ENCODE measurements around the gene LRRC34.
A peak's percentile ranks its signal among the peaks of the same experiment; 100 is the strongest.

Gene LRRC34

DNA sequence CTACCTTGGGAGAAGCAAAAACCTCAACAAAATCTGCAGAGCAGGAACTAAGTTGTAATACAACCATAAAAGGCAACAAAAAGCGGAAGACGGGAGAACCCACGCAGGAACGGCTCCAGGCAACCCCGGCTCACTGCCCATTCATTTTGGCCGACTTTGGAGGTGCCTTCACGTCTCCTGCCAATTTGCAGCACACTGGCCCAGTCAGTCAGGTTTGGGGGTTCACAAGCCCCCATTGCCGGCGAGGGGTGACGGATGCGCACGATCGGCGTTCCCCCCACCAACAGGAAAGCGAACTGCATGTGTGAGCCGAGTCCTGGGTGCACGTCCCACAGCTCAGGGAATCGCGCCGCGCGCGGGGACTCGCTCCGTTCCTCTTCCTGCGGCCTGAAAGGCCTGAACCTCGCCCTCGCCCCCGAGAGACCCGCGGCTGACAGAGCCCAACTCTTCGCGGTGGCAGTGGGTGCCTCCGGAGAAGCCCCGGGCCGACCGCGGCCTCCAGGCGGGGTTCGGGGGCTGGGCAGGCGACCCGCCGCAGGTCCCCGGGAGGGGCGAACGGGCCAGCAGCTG, 48.3 kb downstream of the LRRC34 start:
- DNase-seq = peak; percentile 53 to 74

DNA sequence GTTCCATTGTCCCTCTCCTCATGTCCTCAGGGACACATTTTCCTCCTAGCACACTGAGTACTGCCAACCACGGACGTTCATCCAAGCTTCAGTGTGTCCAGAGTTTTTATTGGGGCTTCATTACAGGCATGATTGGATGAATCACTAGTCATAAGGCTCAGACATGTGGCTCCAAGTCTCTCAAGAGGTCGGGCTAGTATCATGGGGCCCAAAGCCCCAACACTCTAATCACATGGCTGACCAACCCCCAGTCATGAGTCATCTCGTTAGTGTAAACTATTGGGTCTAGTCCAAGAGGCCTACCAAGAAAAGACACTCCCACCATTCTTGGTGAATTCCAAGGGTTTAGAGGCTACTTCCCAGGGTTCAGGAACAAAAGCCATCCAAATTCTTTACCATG, 52.2 kb downstream of the LRRC34 start:
- DNase-seq = no peak

DNA sequence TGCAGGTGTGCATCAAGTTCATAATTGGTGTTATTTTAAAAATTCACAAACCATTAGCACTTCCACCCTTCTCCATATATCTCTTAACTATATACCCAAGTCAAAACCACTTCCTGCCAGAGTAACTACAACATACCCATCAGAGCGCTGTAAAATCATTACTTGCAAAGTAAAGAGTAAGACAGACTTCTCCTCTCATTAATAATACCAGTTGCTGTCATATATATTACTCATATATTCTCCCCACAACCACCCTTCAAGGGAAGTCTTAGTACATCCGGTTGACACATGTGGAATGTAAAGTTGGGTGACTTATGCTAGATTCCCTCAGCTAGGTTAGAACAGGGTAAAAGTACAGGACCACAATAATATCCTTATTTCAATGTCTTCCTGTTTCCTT, 53.4 kb downstream of the LRRC34 start:
- DNase-seq = no peak

DNA sequence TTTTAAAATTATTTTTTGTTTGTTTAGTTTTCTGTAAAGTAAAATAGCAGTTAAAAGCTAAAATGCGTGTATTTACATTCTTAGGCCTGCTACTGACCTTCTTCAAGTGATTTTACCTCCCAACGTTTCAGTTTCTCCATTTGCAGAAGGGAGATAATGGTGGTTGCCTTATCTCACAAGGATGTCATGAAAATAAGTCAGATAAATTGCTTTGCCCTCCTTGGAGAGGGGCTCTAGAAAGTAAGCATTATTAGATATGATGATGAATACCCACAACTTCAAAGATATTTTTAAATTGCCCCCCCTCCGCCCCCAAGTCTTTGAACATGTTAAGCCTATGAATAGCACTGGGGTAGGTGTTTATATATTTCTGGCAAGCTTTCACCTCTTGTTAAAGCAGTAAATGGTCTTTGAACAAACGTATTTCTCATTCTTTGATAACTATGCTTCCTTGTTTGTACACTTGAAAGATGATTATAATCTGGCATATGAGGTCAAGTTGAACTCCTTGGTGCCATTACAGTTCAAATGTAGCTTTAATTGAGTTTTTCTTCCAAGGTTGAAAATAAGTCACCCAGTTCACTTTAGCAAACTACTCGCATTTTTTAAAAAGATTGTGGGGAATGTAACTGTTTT, 54.2 kb downstream of the LRRC34 start:
- DNase-seq = no peak

DNA sequence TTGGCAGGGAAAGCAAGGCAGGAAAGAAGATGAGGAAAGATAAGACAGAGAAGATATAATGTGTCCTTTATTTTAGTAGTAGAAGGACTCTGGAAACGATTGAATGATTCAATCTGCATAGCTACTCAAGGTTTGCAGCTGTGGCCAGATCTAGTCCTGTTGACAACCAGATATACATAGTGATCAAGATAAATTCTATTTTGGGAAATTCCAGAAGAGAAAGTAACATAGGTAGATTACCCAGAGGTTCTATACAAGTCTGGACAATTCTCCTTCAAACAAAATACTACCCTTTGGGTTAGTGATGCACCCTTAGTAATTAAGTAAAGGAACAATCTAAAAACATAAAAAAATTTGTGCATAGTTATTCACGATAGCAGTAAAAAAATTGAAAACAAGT, 57.2 kb downstream of the LRRC34 start:
- no peak for DNase-seq

DNA sequence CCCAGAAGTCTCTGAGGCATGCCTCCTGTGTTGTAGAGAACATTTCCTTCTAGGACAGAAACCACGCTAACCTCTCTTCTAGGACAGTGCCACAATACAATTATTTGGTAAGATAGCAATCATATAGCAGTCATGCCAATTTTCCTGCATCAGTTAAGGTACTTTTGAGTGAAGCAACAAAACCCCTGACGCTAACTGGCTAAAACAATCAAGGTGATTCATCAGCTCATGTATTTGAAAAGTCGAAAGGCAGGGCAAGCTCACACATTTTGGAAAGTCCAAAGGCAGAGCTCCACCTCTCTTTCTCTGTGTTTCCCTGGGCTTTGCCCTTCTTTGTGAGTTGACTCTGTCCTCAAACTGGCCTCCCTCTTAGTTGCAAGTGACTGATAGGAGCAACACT, 58.0 kb downstream of the LRRC34 start:
- DNase-seq = no peak

DNA sequence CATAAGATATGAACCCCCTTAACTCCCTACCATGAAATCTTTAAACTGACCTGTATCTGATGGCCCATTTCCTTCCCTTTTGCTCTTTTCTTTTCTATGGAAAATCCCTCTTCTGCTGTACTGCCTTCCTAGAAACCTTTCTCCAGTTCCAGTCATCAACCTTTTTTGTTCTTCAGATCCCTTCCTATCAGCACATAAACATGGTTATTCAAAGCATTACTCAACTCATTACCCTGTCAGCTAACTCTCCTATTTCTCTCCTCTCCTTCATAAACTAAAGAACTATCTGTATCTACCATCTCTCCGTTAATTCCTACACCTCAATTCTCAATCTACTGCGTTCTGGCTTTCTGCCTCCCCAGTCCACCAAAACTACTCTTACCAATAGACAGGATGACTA, 60.8 kb downstream of the LRRC34 start:
- DNase-seq = no peak

DNA sequence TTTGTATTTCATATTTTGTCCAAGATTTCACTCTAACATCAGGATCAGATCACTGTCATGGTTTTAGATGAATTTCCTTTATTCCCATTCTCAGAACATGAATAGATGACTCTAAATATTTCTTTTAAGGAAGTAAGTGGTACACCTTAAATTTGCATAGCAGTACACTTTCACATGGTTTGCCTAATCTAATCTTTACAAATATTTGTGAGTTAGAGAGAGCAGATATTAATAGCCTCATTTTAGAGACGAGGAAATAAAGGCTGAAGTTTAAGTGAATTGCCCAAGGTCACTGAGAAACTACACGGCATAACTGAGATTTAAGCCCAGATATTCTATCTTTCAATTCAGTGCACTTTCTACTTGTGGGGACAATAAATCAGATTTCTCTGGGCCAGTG, 62.0 kb downstream of the LRRC34 start:
- DNase-seq = no peak

DNA sequence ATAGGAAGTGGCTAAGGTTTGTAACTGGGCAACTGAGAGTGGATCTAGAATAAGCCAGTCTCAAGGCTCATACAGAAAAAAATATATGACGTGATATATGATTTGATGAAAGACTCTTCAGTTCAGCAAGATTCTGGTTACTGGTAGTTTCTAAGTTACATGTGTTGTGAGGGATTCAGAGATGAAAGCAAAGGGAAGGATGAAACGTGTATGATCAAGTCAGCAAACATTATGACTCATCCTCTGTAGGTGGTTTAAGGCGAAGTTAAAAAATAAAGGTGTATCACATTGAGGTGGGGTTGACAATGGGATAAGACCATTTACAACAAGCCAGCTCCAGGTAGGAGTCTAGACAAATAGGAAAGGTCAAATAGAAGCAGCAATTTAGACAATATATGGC, 64.0 kb downstream of the LRRC34 start:
- no peak for DNase-seq

DNA sequence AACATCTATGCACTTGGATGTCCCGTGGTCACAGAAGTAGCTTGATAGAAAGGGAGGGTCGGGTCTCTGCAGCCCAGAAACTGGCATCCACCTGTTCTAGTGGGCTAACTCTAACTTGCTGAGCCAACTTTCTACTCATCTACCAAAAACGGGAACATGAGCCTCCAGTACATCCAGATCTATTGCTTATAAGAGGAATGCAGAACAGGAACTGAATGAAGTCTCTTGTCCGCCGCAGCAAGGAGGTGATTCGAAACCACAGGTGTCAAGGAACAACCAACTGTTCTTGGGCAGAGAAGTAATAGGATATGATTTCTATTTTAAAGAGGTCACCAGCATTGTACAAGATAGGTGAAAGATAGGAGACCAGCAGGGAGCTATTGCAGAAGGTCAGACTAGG, 65.8 kb downstream of the LRRC34 start:
- no peak for DNase-seq

DNA sequence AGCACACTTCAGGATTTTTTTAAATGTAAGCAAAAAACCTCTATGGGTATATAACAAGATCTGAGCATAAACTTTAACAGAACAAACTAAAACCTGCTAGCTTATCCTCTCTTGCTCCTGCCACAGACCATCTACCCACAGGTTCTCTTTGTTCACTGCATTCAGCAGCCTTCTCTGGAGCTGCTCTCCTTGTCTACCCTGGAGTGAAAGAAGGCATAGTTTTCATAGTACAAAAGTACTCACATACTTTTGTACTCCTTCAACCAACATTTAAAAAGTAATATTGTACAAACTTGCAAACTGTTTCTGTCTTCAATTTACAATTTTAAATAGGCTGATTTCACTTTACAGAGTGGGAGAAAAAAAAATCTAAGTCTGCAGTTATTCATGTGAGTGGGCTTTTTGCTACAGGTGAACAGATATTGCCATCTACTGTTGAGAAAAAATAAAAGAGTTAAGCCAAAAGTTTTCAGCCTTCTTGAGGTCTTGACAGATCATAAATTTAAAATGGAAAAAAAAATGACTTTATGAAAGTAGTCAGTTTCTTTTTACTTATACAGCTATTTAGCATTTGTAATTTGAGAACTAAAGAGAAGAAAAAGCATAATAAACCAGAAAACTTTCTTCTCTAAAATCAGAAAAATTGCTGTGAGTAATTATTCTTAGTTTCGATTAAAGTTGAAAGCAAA, 68.2 kb downstream of the LRRC34 start:
- DNase-seq = no peak

Measured in hippocampal formation (tissue), 2 donors.